GM23338 (cell line): ENCODE results near the gene EPHA4. TPM values are rescaled to one million over a fixed set of nuclear protein-coding genes. Genes with fewer than 3 reads are reported as not detected.

Source experiments
- ATAC-seq: fragments of 200-7000 bp; cut with Tn5 transposase; 3 replicates; pipeline ENCODE4 v1.9.1; 2020
- DNase-seq: peaks from one replicate; pipeline ENCODE4 v3.0.0-alpha.2; 2015; ENCODE audit warnings: low spot score
- H2AFZ ChIP-seq: fragments of 200-600 bp; sonication (generic); 2 replicates; pipeline ENCODE4 v1.8.0; 2016; ENCODE audit warnings: antibody characterized with exemption, mild to moderate bottlenecking, moderate library complexity
- H3F3A ChIP-seq: fragments of 200-600 bp; sonication (generic); replicated peaks from 2 replicates; pipeline ENCODE4 v1.8.0; 2017; ENCODE audit warnings: antibody characterized with exemption, mixed run types, low read depth
- H3K27ac ChIP-seq: fragments of 200-600 bp; sonication (generic); 2 replicates; pipeline ENCODE4 v1.6.1; 2016; ENCODE audit warnings: low read depth
- H3K27me3 ChIP-seq: fragments of 200-600 bp; sonication (generic); 2 replicates; pipeline ENCODE4 v1.8.0; 2016; ENCODE audit warnings: mild to moderate bottlenecking, mixed run types, moderate library complexity; ENCODE audit not compliant: insufficient read depth
- H3K36me3 ChIP-seq: fragments of 200-600 bp; sonication (generic); 2 replicates; pipeline ENCODE4 v1.8.0; 2016; ENCODE audit warnings: mild to moderate bottlenecking; ENCODE audit not compliant: insufficient read depth
- H3K4me1 ChIP-seq: fragments of 200-600 bp; sonication (generic); 2 replicates; pipeline ENCODE4 v1.8.0; 2016; ENCODE audit warnings: mild to moderate bottlenecking, moderate library complexity; ENCODE audit not compliant: insufficient read depth
- H3K4me2 ChIP-seq: fragments of 200-600 bp; sonication (generic); 2 replicates; pipeline ENCODE4 v1.7.1; 2017; ENCODE audit warnings: mixed run types
- H3K4me3 ChIP-seq: fragments of 200-600 bp; sonication (generic); 2 replicates; pipeline ENCODE4 v1.6.1; 2016; ENCODE audit warnings: mixed run types
- H3K79me2 ChIP-seq: fragments of 200-600 bp; sonication (generic); replicated peaks from 2 replicates; pipeline ENCODE4 v1.8.0; 2017; ENCODE audit warnings: mild to moderate bottlenecking; ENCODE audit not compliant: insufficient read depth
- H3K9me2 ChIP-seq: fragments of 200-600 bp; sonication (generic); 2 replicates; pipeline ENCODE4 v1.8.0; 2017; ENCODE audit not compliant: insufficient read depth
- H4K20me1 ChIP-seq: fragments of 200-600 bp; sonication (generic); replicated peaks from 2 replicates; pipeline ENCODE4 v1.8.0; 2017; ENCODE audit warnings: mild to moderate bottlenecking; ENCODE audit not compliant: insufficient read depth
- H3K27ac Mint-ChIP-seq: 2 replicates; pipeline ENCODE4 v1.8.0; 2020; ENCODE audit warnings: inconsistent platforms, mild to moderate bottlenecking, moderate library complexity, mixed read lengths
- H3K27me3 Mint-ChIP-seq: 3 replicates; pipeline ENCODE4 v1.8.0; 2022; ENCODE audit warnings: low read depth, mild to moderate bottlenecking, moderate library complexity, mixed read lengths, inconsistent platforms; ENCODE audit not compliant: insufficient read depth, poor library complexity
- H3K36me3 Mint-ChIP-seq: 3 replicates; pipeline ENCODE4 v1.8.0; 2021; ENCODE audit warnings: low read depth, mild to moderate bottlenecking, inconsistent platforms, moderate library complexity, mixed read lengths
- H3K4me1 Mint-ChIP-seq: 3 replicates; pipeline ENCODE4 v1.8.0; 2020; ENCODE audit warnings: mild to moderate bottlenecking, inconsistent platforms, mixed read lengths
- H3K4me3 Mint-ChIP-seq: 3 replicates; pipeline ENCODE4 v1.8.0; 2021; ENCODE audit warnings: moderate library complexity, mild to moderate bottlenecking, inconsistent platforms, mixed read lengths
- H3K9me3 Mint-ChIP-seq: 3 replicates; pipeline ENCODE4 v1.8.0; 2020; ENCODE audit warnings: moderate library complexity, mild to moderate bottlenecking, inconsistent platforms, mixed read lengths
- CREB1 ChIP-seq: fragments of 250-450 bp; sonication (Bioruptor Pico); IDR thresholded peaks from 2 replicates; pipeline ENCODE4 v1.5.0; 2020; ENCODE audit warnings: low read depth, mild to moderate bottlenecking, moderate library complexity
- EZH2 ChIP-seq: fragments of 200-600 bp; sonication (generic); IDR thresholded peaks from one replicate; pipeline ENCODE4 v1.8.0; 2017; ENCODE audit warnings: antibody characterized with exemption, mild to moderate bottlenecking, low read depth; ENCODE audit not compliant: unreplicated experiment
- EZH2phosphoT487 ChIP-seq: fragments of 200-600 bp; sonication (generic); IDR thresholded peaks from one replicate; pipeline ENCODE4 v1.8.1; 2018; ENCODE audit warnings: antibody characterized with exemption; ENCODE audit not compliant: unreplicated experiment
- POLR2AphosphoS5 ChIP-seq: IDR thresholded peaks from 2 replicates; pipeline ENCODE4 v1.6.1; 2016; ENCODE audit warnings: antibody characterized with exemption, low read depth
- STAT1 ChIP-seq: IDR thresholded peaks from one replicate; pipeline ENCODE4 v1.6.1; 2016; ENCODE audit warnings: antibody characterized with exemption; ENCODE audit not compliant: unreplicated experiment
- ZNF331 ChIP-seq: fragments of 250-450 bp; sonication (Bioruptor Pico); IDR thresholded peaks from 2 replicates; pipeline ENCODE4 v1.5.0; 2020; ENCODE audit warnings: low read depth, mild to moderate bottlenecking, moderate library complexity
- polyA plus RNA-seq: library from polyadenylated mRNA; unstranded; fragments of >200 nt; fragmentation: Nextera tagmentation; extraction: Ambion mirVana; gene quantifications from 2 replicates; pipeline ENCODE4 v1.2.1, GENCODE V29; 2016
- total RNA-seq: library from RNA; depleted of rRNA; stranded (reverse); fragments of >200 nt; shearing (Covaris generic); gene quantifications from 2 replicates; pipeline ENCODE4 v1.2.3, GENCODE V29; 2014
- TF ChIP-seq, protein P1 (sequence below): fragments of 250-450 bp; sonication (Bioruptor Pico); IDR thresholded peaks from 2 replicates; pipeline ENCODE4 v1.5.0; 2020; ENCODE audit warnings: mild to moderate bottlenecking, moderate library complexity
- TF ChIP-seq, protein P2 (sequence below), 2 experiments: fragments of 200-600 bp in 1 of 2; sonication (generic) in 1 of 2; conservative IDR thresholded peaks; 2 replicates each; pipeline versions ENCODE4 v1.5.1 to v1.6.1; 2016 to 2017; ENCODE audit warnings: antibody characterized with exemption in 2 of 2, low read depth in 2 of 2, mild to moderate bottlenecking in 2 of 2, moderate library complexity in 1 of 2
- TF ChIP-seq, protein P3 (sequence below): IDR thresholded peaks from 2 replicates; pipeline ENCODE4 v1.6.1; 2016; ENCODE audit warnings: antibody characterized with exemption
- TF ChIP-seq, protein P4 (sequence below): IDR thresholded peaks from one replicate; pipeline ENCODE4 v1.6.1; 2018; ENCODE audit warnings: antibody characterized with exemption; ENCODE audit not compliant: unreplicated experiment

The EPHA4 gene
- total and polyA plus RNA-seq, 2 experiments from 2014 or later = 4.1 to 6.2 TPM

DNA sequence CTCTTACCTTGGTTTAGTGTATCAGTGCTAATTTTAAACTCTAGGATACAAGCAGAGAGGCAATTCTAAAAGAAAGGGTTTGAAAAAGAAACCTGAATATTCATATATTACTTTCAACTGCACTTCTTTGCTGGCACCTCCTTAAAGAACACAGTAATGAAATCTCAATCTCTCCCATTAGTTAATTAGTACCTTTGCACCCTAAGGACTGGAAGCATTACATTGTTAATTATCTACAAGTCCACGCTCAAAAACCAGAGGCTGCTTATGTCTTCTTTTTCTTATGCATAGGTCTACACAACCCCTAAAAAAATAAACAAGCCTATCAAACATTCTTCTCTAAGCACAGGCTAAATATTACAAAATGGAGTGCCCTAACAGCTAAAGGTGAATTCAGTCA, 20.2 kb downstream of the EPHA4 start (continued):
- TF ChIP-seq, protein P1, sequence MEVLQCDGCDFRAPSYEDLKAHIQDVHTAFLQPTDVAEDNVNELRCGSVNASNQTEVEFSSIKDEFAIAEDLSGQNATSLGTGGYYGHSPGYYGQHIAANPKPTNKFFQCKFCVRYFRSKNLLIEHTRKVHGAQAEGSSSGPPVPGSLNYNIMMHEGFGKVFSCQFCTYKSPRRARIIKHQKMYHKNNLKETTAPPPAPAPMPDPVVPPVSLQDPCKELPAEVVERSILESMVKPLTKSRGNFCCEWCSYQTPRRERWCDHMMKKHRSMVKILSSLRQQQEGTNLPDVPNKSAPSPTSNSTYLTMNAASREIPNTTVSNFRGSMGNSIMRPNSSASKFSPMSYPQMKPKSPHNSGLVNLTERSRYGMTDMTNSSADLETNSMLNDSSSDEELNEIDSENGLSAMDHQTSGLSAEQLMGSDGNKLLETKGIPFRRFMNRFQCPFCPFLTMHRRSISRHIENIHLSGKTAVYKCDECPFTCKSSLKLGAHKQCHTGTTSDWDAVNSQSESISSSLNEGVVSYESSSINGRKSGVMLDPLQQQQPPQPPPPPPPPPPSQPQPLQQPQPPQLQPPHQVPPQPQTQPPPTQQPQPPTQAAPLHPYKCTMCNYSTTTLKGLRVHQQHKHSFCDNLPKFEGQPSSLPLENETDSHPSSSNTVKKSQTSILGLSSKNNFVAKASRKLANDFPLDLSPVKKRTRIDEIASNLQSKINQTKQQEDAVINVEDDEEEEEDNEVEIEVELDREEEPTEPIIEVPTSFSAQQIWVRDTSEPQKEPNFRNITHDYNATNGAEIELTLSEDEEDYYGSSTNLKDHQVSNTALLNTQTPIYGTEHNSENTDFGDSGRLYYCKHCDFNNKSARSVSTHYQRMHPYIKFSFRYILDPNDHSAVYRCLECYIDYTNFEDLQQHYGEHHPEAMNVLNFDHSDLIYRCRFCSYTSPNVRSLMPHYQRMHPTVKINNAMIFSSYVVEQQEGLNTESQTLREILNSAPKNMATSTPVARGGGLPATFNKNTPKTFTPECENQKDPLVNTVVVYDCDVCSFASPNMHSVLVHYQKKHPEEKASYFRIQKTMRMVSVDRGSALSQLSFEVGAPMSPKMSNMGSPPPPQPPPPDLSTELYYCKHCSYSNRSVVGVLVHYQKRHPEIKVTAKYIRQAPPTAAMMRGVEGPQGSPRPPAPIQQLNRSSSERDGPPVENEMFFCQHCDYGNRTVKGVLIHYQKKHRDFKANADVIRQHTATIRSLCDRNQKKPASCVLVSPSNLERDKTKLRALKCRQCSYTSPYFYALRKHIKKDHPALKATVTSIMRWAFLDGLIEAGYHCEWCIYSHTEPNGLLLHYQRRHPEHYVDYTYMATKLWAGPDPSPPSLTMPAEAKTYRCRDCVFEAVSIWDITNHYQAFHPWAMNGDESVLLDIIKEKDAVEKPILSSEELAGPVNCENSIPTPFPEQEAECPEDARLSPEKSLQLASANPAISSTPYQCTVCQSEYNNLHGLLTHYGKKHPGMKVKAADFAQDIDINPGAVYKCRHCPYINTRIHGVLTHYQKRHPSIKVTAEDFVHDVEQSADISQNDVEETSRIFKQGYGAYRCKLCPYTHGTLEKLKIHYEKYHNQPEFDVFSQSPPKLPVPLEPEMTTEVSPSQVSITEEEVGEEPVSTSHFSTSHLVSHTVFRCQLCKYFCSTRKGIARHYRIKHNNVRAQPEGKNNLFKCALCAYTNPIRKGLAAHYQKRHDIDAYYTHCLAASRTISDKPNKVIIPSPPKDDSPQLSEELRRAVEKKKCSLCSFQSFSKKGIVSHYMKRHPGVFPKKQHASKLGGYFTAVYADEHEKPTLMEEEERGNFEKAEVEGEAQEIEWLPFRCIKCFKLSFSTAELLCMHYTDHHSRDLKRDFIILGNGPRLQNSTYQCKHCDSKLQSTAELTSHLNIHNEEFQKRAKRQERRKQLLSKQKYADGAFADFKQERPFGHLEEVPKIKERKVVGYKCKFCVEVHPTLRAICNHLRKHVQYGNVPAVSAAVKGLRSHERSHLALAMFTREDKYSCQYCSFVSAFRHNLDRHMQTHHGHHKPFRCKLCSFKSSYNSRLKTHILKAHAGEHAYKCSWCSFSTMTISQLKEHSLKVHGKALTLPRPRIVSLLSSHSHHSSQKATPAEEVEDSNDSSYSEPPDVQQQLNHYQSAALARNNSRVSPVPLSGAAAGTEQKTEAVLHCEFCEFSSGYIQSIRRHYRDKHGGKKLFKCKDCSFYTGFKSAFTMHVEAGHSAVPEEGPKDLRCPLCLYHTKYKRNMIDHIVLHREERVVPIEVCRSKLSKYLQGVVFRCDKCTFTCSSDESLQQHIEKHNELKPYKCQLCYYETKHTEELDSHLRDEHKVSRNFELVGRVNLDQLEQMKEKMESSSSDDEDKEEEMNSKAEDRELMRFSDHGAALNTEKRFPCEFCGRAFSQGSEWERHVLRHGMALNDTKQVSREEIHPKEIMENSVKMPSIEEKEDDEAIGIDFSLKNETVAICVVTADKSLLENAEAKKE (CRISPR knock-in tag) = no peak
- TF ChIP-seq, protein P2, sequence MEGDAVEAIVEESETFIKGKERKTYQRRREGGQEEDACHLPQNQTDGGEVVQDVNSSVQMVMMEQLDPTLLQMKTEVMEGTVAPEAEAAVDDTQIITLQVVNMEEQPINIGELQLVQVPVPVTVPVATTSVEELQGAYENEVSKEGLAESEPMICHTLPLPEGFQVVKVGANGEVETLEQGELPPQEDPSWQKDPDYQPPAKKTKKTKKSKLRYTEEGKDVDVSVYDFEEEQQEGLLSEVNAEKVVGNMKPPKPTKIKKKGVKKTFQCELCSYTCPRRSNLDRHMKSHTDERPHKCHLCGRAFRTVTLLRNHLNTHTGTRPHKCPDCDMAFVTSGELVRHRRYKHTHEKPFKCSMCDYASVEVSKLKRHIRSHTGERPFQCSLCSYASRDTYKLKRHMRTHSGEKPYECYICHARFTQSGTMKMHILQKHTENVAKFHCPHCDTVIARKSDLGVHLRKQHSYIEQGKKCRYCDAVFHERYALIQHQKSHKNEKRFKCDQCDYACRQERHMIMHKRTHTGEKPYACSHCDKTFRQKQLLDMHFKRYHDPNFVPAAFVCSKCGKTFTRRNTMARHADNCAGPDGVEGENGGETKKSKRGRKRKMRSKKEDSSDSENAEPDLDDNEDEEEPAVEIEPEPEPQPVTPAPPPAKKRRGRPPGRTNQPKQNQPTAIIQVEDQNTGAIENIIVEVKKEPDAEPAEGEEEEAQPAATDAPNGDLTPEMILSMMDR (conservative IDR thresholded peaks at IDR 0.05; ENCODE audit: low read depth in 2 of 2) = no peak

DNA sequence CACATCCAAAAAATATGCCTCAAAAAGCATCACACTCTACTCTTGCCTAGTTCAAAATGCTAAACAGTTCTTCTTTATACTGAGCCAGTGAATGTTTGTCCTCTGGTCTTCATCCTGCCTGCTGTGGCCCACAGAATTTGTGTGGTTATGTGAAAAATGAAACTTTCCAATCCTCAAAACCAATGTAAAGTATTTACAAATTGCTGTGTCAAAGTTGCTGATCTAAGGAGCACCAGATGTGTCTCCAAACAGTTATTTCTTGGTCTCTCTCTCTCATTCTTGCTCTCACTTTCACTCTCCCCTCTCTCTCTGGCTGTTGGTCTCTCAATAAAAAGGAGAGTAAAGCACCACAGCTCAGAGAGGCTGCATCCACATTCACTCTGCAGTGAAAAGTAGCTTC, 23.0 kb downstream of the EPHA4 start:
- H3K27ac Mint-ChIP-seq = no peak overlapping the region
- peaks cover 7% of the 10 kb centered on the region; the same call in 2 of the 3 replicates for H3K36me3 Mint-ChIP-seq
- Histone ChIP-seq H3F3A (no peaks in the 10 kb centered on the region), H3K9me2 (no peaks in the 10 kb centered on the region), H2AFZ (no peak overlapping the region), H3K79me2 (no peaks in the 10 kb centered on the region; the same call in 1 of the 2 replicates), H3K27ac (no peak overlapping the region), H4K20me1 (no peaks in the 10 kb centered on the region), H3K27me3 (no peaks in the 10 kb centered on the region), H3K36me3 (no peaks in the 10 kb centered on the region), H3K4me3 (no peak overlapping the region), H3K4me1 (peaks cover 22% of the 10 kb centered on the region), H3K4me2 (no peak overlapping the region)
- ATAC-seq (no peak), DNase-seq (no peak)
- H3K9me3 Mint-ChIP-seq = no peaks in the 10 kb centered on the region
- H3K27me3 Mint-ChIP-seq = no peaks in the 10 kb centered on the region
- H3K4me1 Mint-ChIP-seq = peaks cover 34% of the 10 kb centered on the region
- no peak overlapping the region for H3K4me3 Mint-ChIP-seq
- TF ChIP-seq, protein P3, sequence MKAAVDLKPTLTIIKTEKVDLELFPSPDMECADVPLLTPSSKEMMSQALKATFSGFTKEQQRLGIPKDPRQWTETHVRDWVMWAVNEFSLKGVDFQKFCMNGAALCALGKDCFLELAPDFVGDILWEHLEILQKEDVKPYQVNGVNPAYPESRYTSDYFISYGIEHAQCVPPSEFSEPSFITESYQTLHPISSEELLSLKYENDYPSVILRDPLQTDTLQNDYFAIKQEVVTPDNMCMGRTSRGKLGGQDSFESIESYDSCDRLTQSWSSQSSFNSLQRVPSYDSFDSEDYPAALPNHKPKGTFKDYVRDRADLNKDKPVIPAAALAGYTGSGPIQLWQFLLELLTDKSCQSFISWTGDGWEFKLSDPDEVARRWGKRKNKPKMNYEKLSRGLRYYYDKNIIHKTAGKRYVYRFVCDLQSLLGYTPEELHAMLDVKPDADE = no peak
- TF ChIP-seq EZH2 = no peak
- TF ChIP-seq, protein P2 (conservative IDR thresholded peaks at IDR 0.05; ENCODE audit: low read depth in 2 of 2) = no peak
- no peak for TF ChIP-seq STAT1
- TF ChIP-seq, protein P4, sequence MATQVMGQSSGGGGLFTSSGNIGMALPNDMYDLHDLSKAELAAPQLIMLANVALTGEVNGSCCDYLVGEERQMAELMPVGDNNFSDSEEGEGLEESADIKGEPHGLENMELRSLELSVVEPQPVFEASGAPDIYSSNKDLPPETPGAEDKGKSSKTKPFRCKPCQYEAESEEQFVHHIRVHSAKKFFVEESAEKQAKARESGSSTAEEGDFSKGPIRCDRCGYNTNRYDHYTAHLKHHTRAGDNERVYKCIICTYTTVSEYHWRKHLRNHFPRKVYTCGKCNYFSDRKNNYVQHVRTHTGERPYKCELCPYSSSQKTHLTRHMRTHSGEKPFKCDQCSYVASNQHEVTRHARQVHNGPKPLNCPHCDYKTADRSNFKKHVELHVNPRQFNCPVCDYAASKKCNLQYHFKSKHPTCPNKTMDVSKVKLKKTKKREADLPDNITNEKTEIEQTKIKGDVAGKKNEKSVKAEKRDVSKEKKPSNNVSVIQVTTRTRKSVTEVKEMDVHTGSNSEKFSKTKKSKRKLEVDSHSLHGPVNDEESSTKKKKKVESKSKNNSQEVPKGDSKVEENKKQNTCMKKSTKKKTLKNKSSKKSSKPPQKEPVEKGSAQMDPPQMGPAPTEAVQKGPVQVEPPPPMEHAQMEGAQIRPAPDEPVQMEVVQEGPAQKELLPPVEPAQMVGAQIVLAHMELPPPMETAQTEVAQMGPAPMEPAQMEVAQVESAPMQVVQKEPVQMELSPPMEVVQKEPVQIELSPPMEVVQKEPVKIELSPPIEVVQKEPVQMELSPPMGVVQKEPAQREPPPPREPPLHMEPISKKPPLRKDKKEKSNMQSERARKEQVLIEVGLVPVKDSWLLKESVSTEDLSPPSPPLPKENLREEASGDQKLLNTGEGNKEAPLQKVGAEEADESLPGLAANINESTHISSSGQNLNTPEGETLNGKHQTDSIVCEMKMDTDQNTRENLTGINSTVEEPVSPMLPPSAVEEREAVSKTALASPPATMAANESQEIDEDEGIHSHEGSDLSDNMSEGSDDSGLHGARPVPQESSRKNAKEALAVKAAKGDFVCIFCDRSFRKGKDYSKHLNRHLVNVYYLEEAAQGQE = no peak
- no peak for TF ChIP-seq CREB1 (CRISPR knock-in tag)
- no peak for TF ChIP-seq EZH2phosphoT487
- no peak for TF ChIP-seq POLR2AphosphoS5
- TF ChIP-seq ZNF331 (CRISPR knock-in tag) = no peak
